GM21528 (cell line): ENCODE measurements around the gene PCYT2.
A peak's percentile ranks its signal among the peaks of the same experiment; 100 is the strongest.
"Not testable (repeated sequence)": the region's sequence is repeated elsewhere in the genome, so short reads cannot be mapped to it uniquely, and the experiment has no call there.

Experiments
- ATAC-seq: cut with Tn5 transposase; IDR thresholded peaks from one replicate; pipeline ENCODE4 v1.9.1; 2021; ENCODE audit warnings: mild to moderate bottlenecking, moderate library complexity; ENCODE audit not compliant: unreplicated experiment, low FRiP score

Gene PCYT2

GRCh38 chr17:81927653-81928543 lies 16.7 kb upstream of the PCYT2 start, which contains the start of gene MAFG:
TSS of gene MAFG (minus strand) at chr17:81927735. CDS start at chr17:81923185, 4,550 bp downstream.
- ATAC-seq = peak; percentile 43

- ATAC-seq = peak; percentile 17
Measured at GRCh38 chr17:81927152-81927652, 16.0 kb upstream of the PCYT2 start.

- peak; percentile 24 for ATAC-seq
Measured at GRCh38 chr17:81926451-81927151, 15.4 kb upstream of the PCYT2 start.

- ATAC-seq = no peak
Measured at GRCh38 chr17:81925860-81926450, 14.8 kb upstream of the PCYT2 start.

GRCh38 chr17:81924557-81925532 lies 13.6 kb upstream of the PCYT2 start:
- no peak for ATAC-seq

- ATAC-seq = no peak
Measured at GRCh38 chr17:81923302-81924260, 12.4 kb upstream of the PCYT2 start.

GRCh38 chr17:81922566-81923301 lies 11.5 kb upstream of the PCYT2 start:
- no peak for ATAC-seq

- ATAC-seq = no peak
Measured at GRCh38 chr17:81921996-81922565, 10.9 kb upstream of the PCYT2 start.

GRCh38 chr17:81921537-81921862 lies 10.3 kb upstream of the PCYT2 start:
- no peak for ATAC-seq

GRCh38 chr17:81920612-81921536 lies 9.7 kb upstream of the PCYT2 start:
- no peak for ATAC-seq

- ATAC-seq = no peak
Measured at GRCh38 chr17:81918832-81919545, 7.8 kb upstream of the PCYT2 start.

- ATAC-seq = not testable (repeated sequence)
Measured at GRCh38 chr17:81918333-81918669, 7.1 kb upstream of the PCYT2 start.

GRCh38 chr17:81917565-81918332 lies 6.5 kb upstream of the PCYT2 start, which contains the start of gene SIRT7:
TSS of gene SIRT7 (minus strand) at chr17:81918176. CDS start at chr17:81918131, 45 bp downstream.
- no peak for ATAC-seq

GRCh38 chr17:81916234-81917001 lies 5.2 kb upstream of the PCYT2 start:
- ATAC-seq = no peak

GRCh38 chr17:81915331-81915730 lies 4.1 kb upstream of the PCYT2 start:
- ATAC-seq = no peak
